Measurements from ENCODE around the gene JAKMIP2.

Gene JAKMIP2

DNA sequence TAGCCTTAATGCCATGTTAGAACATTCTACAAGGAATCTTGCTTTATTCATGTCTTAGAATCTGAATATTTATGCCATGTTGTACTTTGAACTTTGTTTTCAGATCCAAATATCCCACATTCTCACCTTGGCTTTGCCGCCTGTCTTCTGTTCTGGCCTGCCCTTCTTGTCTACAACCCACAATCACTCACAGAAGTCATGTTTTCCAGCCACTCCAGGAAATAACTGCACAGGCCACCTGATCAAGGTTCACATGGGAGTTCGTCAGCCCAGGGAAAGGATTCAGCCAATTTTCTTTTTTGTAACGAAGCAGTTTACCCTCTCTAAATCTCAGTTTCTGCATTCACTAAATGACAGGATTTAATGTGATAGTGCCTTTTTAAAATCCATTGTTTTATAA is 70.5 kb downstream of the JAKMIP2 start:
- no peak overlapping the region for H2AFZ ChIP-seq (ENCODE audit: insufficient read depth, low read length, poor library complexity)
- H2BK120ac ChIP-seq (ENCODE audit: insufficient read depth, low read length, poor library complexity) = no peak overlapping the region
- H2BK5ac ChIP-seq (ENCODE audit: low read depth, low read length, poor library complexity) = no peak overlapping the region
- H2BK12ac ChIP-seq (ENCODE audit: low read length) = no peak overlapping the region
- H4K8ac ChIP-seq (ENCODE audit: low read depth, low read length) = no peak overlapping the region
- no peak for DNase-seq
- no peak overlapping the region for H4K91ac ChIP-seq (ENCODE audit: low read depth, low read length)
- no peak overlapping the region for H3K9ac ChIP-seq (ENCODE audit: low read length)
- no peaks in the 10 kb centered on the region for H3K79me1 ChIP-seq (ENCODE audit: low read length)
- WGBS (ENCODE audit: extremely low coverage, insufficient coverage, insufficient read length) = no CpG with 5 or more reads among the region's 3 CpGs
- H2AK5ac ChIP-seq (ENCODE audit: low read length) = no peak overlapping the region
- no peaks in the 10 kb centered on the region for H3K36me3 ChIP-seq (ENCODE audit: control insufficient read depth in 1 of 2, insufficient read depth in 2 of 2, low read length in 2 of 2)
- no peak overlapping the region for H3K14ac ChIP-seq (ENCODE audit: low read length)
- no peaks in the 10 kb centered on the region for H3K4me1 ChIP-seq (ENCODE audit: control insufficient read depth in 1 of 2, insufficient read depth in 2 of 2, low read length in 2 of 2)
- H3K9me3 ChIP-seq (ENCODE audit: insufficient read depth, low read depth, low read length) = no peaks in the 10 kb centered on the region
- no peak overlapping the region for H3K4me3 ChIP-seq (ENCODE audit: low read depth, low read length)
- H3K27me3 ChIP-seq (ENCODE audit: insufficient read depth, low read length) = no peaks in the 10 kb centered on the region
- no peak overlapping the region for H3K18ac ChIP-seq (ENCODE audit: low read length)
- no peak overlapping the region for H3K4me2 ChIP-seq (ENCODE audit: low read length)
- no peak overlapping the region for H4K12ac ChIP-seq (ENCODE audit: low read depth, low read length)
- no peaks in the 10 kb centered on the region for H3K79me2 ChIP-seq (ENCODE audit: control insufficient read depth, insufficient read depth, low read length, poor library complexity)
- H3K27ac ChIP-seq (ENCODE audit: low read depth, low read length) = no peak overlapping the region
- no peak overlapping the region for H3K4ac ChIP-seq (ENCODE audit: low read depth, low read length)
- H3K23ac ChIP-seq (ENCODE audit: low read length) = no peak overlapping the region

DNA sequence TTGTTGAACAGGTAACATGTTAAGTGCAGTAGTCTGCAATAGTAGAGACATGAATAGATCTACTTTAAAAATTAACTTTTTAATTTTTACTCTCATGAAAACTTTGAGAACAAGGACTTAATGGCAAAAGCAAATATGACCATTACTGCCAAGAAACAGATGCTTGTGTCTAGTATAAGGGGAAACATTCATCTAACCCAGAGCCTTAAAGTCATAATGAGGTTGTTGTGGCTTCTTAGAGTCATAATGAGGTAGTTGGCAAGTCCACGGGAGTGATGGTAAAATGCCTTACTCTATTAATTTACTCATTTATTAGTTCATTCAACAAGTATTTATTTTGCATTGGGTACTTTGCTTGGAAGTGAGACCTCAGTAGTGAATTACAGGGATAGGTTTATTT is 71.5 kb downstream of the JAKMIP2 start:
- H3K9ac ChIP-seq (ENCODE audit: low read length) = no peak overlapping the region

DNA sequence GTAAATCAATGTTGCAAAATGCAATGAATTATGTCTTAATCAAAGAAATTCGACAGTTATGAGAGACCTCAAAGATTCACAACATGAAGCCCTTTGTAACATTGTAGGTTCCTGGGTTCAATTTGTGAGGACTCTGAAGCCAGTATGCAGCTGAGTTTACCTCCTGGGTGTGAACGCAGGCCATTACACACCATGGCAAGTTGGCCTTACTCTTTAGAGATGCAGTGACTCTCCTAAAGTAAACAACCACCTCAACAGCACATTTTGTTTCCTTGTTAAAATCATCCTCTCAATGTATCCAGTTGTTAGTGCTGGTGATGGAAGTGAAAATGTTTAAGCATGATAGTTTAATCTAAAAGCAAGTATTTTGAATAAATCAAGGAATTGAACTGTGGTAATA is 73.8 kb downstream of the JAKMIP2 start:
- H3K9ac ChIP-seq (ENCODE audit: low read length) = no peak overlapping the region
- WGBS (ENCODE audit: extremely low coverage, insufficient coverage, insufficient read length) = no CpG with 5 or more reads among the region's 2 CpGs
- no peak overlapping the region for H4K91ac ChIP-seq (ENCODE audit: low read depth, low read length)
- no peak overlapping the region for H3K4me3 ChIP-seq (ENCODE audit: low read depth, low read length)
- no peak overlapping the region for H3K27ac ChIP-seq (ENCODE audit: low read depth, low read length)
- H3K4me1 ChIP-seq (ENCODE audit: control insufficient read depth in 1 of 2, insufficient read depth in 2 of 2, low read length in 2 of 2) = no peaks in the 10 kb centered on the region
- H3K27me3 ChIP-seq (ENCODE audit: insufficient read depth, low read length) = no peaks in the 10 kb centered on the region
- no peak overlapping the region for H4K8ac ChIP-seq (ENCODE audit: low read depth, low read length)
- H3K4ac ChIP-seq (ENCODE audit: low read depth, low read length) = no peak overlapping the region
- no peak overlapping the region for H2BK12ac ChIP-seq (ENCODE audit: low read length)
- no peak for DNase-seq
- H2AFZ ChIP-seq (ENCODE audit: insufficient read depth, low read length, poor library complexity) = no peak overlapping the region
- no peaks in the 10 kb centered on the region for H3K9me3 ChIP-seq (ENCODE audit: insufficient read depth, low read depth, low read length)
- no peak overlapping the region for H3K18ac ChIP-seq (ENCODE audit: low read length)
- H2BK5ac ChIP-seq (ENCODE audit: low read depth, low read length, poor library complexity) = no peak overlapping the region
- H2AK5ac ChIP-seq (ENCODE audit: low read length) = no peak overlapping the region
- no peaks in the 10 kb centered on the region for H3K79me1 ChIP-seq (ENCODE audit: low read length)
- H3K4me2 ChIP-seq (ENCODE audit: low read length) = no peak overlapping the region
- H4K12ac ChIP-seq (ENCODE audit: low read depth, low read length) = no peak overlapping the region
- H3K14ac ChIP-seq (ENCODE audit: low read length) = no peak overlapping the region
- no peaks in the 10 kb centered on the region for H3K36me3 ChIP-seq (ENCODE audit: control insufficient read depth in 1 of 2, insufficient read depth in 2 of 2, low read length in 2 of 2)
- H3K79me2 ChIP-seq (ENCODE audit: control insufficient read depth, insufficient read depth, low read length, poor library complexity) = no peaks in the 10 kb centered on the region
- no peak overlapping the region for H2BK120ac ChIP-seq (ENCODE audit: insufficient read depth, low read length, poor library complexity)
- H3K23ac ChIP-seq (ENCODE audit: low read length) = no peak overlapping the region

More for the DNA sequence above, 71.5 kb downstream of the JAKMIP2 start:
- Histone ChIP-seq H3K27ac (ENCODE audit: low read depth, low read length) (no peak overlapping the region), H4K12ac (ENCODE audit: low read depth, low read length) (no peak overlapping the region), H3K4me2 (ENCODE audit: low read length) (no peak overlapping the region), H3K18ac (ENCODE audit: low read length) (no peak overlapping the region), H3K79me1 (ENCODE audit: low read length) (no peaks in the 10 kb centered on the region), H4K8ac (ENCODE audit: low read depth, low read length) (no peak overlapping the region), H3K23ac (ENCODE audit: low read length) (no peak overlapping the region), H2BK120ac (ENCODE audit: insufficient read depth, low read length, poor library complexity) (no peak overlapping the region), H3K36me3 (ENCODE audit: control insufficient read depth in 1 of 2, insufficient read depth in 2 of 2, low read length in 2 of 2) (no peaks in the 10 kb centered on the region), H3K4me1 (ENCODE audit: control insufficient read depth in 1 of 2, insufficient read depth in 2 of 2, low read length in 2 of 2) (no peaks in the 10 kb centered on the region), H3K14ac (ENCODE audit: low read length) (no peak overlapping the region), H2AFZ (ENCODE audit: insufficient read depth, low read length, poor library complexity) (no peak overlapping the region), H3K4me3 (ENCODE audit: low read depth, low read length) (no peak overlapping the region), H3K9me3 (ENCODE audit: insufficient read depth, low read depth, low read length) (no peaks in the 10 kb centered on the region), H4K91ac (ENCODE audit: low read depth, low read length) (no peak overlapping the region), H2BK5ac (ENCODE audit: low read depth, low read length, poor library complexity) (no peak overlapping the region), H3K4ac (ENCODE audit: low read depth, low read length) (no peak overlapping the region), H3K27me3 (ENCODE audit: insufficient read depth, low read length) (no peaks in the 10 kb centered on the region), H2AK5ac (ENCODE audit: low read length) (no peak overlapping the region), H2BK12ac (ENCODE audit: low read length) (no peak overlapping the region), H3K79me2 (ENCODE audit: control insufficient read depth, insufficient read depth, low read length, poor library complexity) (no peaks in the 10 kb centered on the region)
- WGBS (ENCODE audit: extremely low coverage, insufficient coverage, insufficient read length) = no CpG with 5 or more reads among the region's 1 CpG
- DNase-seq = no peak

DNA sequence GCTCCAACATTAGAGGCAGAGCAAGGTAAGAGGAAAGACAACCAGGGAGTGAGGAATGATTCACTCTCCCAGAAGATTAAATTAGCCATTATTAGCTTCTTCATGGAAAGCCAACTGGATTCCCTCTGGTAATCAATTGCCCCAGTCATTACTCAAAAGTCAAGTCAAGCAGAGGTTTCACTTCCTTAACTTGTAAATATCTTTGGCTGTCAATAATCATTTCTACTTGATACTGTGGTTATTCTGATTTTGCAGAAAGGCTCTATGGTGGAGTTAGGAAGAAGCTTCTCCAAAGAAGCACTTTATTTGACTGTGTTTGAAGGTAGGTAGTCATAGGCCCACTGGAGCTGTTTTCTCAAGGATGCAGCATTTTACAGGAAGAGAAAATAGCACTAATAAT is 78.0 kb downstream of the JAKMIP2 start:
- no peak overlapping the region for H3K4me2 ChIP-seq (ENCODE audit: low read length)
- no peak overlapping the region for H4K91ac ChIP-seq (ENCODE audit: low read depth, low read length)
- H3K9ac ChIP-seq (ENCODE audit: low read length) = no peak overlapping the region
- no peak overlapping the region for H3K27ac ChIP-seq (ENCODE audit: low read depth, low read length)
- H2BK12ac ChIP-seq (ENCODE audit: low read length) = no peak overlapping the region
- H2AK5ac ChIP-seq (ENCODE audit: low read length) = no peak overlapping the region
- H2BK120ac ChIP-seq (ENCODE audit: insufficient read depth, low read length, poor library complexity) = no peak overlapping the region
- no peak overlapping the region for H3K18ac ChIP-seq (ENCODE audit: low read length)
- H3K36me3 ChIP-seq (ENCODE audit: control insufficient read depth in 1 of 2, insufficient read depth in 2 of 2, low read length in 2 of 2) = no peaks in the 10 kb centered on the region
- no peak overlapping the region for H3K23ac ChIP-seq (ENCODE audit: low read length)
- H3K79me2 ChIP-seq (ENCODE audit: control insufficient read depth, insufficient read depth, low read length, poor library complexity) = no peaks in the 10 kb centered on the region
- no peak overlapping the region for H2AFZ ChIP-seq (ENCODE audit: insufficient read depth, low read length, poor library complexity)
- no peaks in the 10 kb centered on the region for H3K27me3 ChIP-seq (ENCODE audit: insufficient read depth, low read length)
- H4K12ac ChIP-seq (ENCODE audit: low read depth, low read length) = no peak overlapping the region
- H3K14ac ChIP-seq (ENCODE audit: low read length) = no peak overlapping the region
- H3K4ac ChIP-seq (ENCODE audit: low read depth, low read length) = no peak overlapping the region
- no peak overlapping the region for H4K8ac ChIP-seq (ENCODE audit: low read depth, low read length)
- H2BK5ac ChIP-seq (ENCODE audit: low read depth, low read length, poor library complexity) = no peak overlapping the region
- no peak for DNase-seq
- H3K79me1 ChIP-seq (ENCODE audit: low read length) = no peaks in the 10 kb centered on the region
- H3K4me1 ChIP-seq (ENCODE audit: control insufficient read depth in 1 of 2, insufficient read depth in 2 of 2, low read length in 2 of 2) = no peaks in the 10 kb centered on the region
- H3K9me3 ChIP-seq (ENCODE audit: insufficient read depth, low read depth, low read length) = no peaks in the 10 kb centered on the region
- H3K4me3 ChIP-seq (ENCODE audit: low read depth, low read length) = no peak overlapping the region

DNA sequence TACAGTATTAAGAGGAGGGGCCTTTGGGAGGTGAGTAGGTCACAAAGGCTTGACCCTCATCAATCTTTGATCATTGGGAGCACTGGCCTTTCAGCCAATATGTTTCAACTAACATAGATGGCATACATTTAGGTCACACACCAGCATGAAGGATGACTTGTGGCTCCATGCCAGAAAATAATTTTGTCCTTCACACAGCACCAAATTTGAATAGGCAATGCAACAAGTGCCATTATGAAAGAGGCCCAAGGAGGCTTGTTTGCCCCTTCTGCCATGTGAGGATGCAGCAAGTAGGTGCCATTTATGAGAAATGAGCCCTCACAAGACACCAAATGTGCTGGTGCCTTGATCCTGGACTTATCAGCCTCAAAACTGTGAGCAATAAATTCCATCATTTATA is 81.1 kb downstream of the JAKMIP2 start:
- Histone ChIP-seq H2AFZ (ENCODE audit: insufficient read depth, low read length, poor library complexity) (no peak overlapping the region), H3K4me2 (ENCODE audit: low read length) (no peak overlapping the region), H3K18ac (ENCODE audit: low read length) (no peak overlapping the region), H3K27ac (ENCODE audit: low read depth, low read length) (no peak overlapping the region), H4K12ac (ENCODE audit: low read depth, low read length) (no peak overlapping the region), H2BK5ac (ENCODE audit: low read depth, low read length, poor library complexity) (no peak overlapping the region), H3K23ac (ENCODE audit: low read length) (no peak overlapping the region), H4K8ac (ENCODE audit: low read depth, low read length) (no peak overlapping the region), H3K36me3 (ENCODE audit: control insufficient read depth in 1 of 2, insufficient read depth in 2 of 2, low read length in 2 of 2) (no peaks in the 10 kb centered on the region), H2AK5ac (ENCODE audit: low read length) (no peak overlapping the region), H3K79me1 (ENCODE audit: low read length) (no peaks in the 10 kb centered on the region), H3K4me3 (ENCODE audit: low read depth, low read length) (no peak overlapping the region), H3K27me3 (ENCODE audit: insufficient read depth, low read length) (no peaks in the 10 kb centered on the region), H3K4ac (ENCODE audit: low read depth, low read length) (no peak overlapping the region), H4K91ac (ENCODE audit: low read depth, low read length) (no peak overlapping the region), H3K14ac (ENCODE audit: low read length) (no peak overlapping the region), H2BK12ac (ENCODE audit: low read length) (no peak overlapping the region), H2BK120ac (ENCODE audit: insufficient read depth, low read length, poor library complexity) (no peak overlapping the region), H3K4me1 (ENCODE audit: control insufficient read depth in 1 of 2, insufficient read depth in 2 of 2, low read length in 2 of 2) (no peaks in the 10 kb centered on the region), H3K9ac (ENCODE audit: low read length) (no peak overlapping the region), H3K79me2 (ENCODE audit: control insufficient read depth, insufficient read depth, low read length, poor library complexity) (no peaks in the 10 kb centered on the region), H3K9me3 (ENCODE audit: insufficient read depth, low read depth, low read length) (peaks cover 7% of the 10 kb centered on the region)
- DNase-seq = no peak
